ENCODE results near the gene ITGA7.

ITGA7 gene

DNA sequence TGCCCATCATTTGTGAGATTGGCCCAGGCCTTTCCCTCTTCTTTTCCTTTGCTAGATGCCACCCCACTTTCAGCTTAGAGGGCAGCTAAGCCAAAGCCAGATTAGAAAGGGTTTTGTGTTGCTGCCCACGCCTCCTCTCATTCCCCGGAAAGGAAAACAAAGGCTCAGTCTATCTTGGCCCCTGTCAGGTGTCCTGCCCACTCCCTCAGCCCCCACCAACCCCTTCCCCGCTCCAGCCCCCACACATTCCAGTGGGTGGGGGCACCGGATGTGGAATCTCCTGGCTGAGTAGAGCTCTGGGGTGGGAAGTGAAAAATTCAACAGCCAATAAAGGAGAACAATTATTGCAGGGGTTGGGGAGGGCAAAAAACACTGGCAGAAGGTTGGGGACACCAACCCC, 10.3 kb upstream of the ITGA7 start:
- DNase-seq (ENCODE audit: low spot score) = no peak

DNA sequence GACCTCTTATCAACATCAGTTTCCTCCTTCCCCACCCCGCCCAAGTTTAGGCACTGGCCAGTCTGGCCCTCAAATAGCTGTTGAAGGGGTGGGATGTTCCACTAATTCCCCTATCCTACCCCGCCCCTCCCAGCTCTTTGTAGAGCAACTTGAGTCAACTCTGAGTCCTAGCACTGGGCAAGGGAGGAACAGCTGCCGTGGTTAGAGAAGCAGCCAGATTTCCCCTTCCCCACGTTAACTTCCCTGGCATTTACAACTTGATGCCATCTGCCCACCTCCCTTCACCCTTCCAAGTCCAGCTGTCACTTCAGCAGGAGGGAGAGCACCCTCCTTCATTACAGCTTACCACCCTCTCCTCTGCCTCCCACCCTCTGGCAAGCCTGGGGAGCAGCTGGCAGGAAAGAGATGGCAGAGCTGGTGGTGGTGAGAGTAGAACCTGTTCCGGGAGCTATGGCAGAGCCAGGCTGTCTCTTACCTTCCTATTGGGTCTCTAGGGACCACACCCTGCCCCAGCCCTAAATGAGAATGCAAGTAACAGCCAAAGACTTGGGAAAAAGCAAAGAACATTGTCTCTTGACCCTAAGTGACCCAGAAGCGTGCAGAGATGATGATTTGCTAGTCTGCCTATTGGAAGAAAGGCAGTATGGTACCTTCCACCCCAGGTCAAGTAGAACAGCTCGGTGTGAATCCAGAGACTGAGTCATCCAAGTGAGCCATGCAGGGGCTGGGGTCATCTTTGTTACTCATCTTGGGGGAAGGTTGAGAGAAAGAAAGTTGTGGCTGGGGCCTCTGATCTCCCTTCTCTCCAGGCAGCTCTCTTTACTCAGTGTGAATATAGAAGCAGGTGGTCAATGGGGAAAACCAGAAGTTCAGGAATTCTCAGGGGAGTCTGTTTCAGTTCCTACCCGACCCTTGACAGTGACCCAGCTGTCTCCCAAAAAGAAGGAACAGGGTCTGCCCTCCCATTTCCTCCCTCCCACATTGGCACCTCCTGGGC, 9.6 kb upstream of the ITGA7 start:
- DNase-seq (ENCODE audit: low spot score) = no peak

DNA sequence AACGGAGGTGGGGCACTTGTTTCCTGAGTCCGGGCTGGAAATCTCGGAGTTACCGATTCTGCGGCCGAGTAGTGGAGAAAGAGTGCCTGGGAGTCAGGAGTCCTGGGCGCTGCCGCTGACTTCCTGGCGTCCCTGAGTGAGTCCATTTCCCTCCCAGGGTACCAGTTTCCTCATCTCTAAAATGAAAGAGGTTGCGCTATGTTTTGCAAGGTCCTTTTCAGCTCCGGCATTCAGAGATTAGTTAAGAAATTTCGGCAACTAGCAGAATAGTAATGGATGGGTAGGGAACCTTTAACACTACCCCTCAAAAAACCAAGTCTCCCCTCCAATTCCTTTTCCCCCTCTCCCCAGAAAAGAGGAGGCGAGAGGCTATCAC, 8.9 kb upstream of the ITGA7 start:
- no peak for DNase-seq (ENCODE audit: low spot score)

DNA sequence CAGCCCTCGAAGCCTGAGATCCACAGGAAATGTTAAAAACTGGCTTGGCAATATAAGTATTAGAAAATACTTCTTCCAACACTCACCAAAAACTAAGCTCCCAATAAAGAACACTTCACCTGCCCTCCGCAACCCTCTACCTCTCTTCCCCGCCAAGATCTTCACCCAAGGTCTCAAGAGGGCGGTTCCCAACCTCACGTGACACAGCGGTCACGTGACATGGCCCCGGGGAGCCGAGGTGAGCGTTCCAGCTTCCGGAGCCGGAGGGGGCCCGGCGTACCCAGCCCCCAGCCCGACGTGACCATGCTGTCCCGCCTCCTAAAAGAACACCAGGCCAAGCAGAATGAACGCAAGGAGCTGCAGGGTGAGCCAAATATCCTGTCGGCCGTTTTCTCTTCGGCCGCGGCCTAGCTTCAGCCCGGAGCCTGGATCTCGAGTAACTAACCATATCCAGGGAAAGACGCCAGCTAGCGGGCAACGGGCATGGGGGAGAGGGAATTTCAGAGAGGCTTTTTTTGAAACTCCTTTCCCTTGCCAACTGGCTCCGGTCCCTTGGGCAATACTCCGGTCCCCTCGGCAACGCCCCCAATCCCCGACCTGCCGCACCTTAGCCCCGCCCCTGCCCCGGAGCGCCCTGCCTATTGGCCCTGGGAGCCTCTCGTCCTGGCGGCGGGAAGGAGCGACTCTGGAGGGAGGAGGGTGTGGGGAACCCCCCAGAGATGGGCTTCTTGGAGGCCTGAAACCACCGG, 8.3 kb upstream of the ITGA7 start, which contains the start of gene BLOC1S1:
Gene BLOC1S1 (plus strand): TSS at position 214 of the 749 bp plus-strand sequence. CDS start 6 bp downstream, at position 220.
- DNase-seq (ENCODE audit: low spot score) = peak; percentile 91

DNA sequence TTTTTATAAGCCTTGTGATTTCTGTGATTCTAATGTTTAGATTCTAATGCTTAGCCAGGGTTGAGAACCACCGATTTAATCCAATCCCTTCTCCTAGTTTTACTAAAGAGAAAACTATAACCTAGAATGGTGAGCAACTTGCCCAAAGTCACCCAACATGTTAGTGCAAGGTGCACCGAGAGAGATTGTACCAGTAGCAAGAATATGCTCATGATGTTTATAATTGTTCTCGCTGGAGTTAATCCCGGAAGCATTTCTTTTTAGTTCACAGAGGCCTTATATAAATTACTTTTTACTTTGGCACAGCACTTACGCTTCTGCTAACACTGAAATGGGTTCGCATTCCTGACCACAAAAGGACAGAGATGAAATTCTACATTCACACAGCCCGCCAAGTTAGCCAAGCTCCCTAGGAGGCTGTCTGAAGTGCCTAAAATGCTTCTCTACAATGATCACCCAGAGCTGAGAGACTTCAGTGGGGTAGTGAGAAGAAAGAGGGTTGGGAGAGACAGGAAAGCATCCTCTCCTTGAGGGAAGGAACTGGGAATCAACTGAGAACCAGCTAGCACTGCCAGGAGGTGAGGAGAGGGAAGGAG, 7.6 kb upstream of the ITGA7 start:
- DNase-seq (ENCODE audit: low spot score) = no peak

DNA sequence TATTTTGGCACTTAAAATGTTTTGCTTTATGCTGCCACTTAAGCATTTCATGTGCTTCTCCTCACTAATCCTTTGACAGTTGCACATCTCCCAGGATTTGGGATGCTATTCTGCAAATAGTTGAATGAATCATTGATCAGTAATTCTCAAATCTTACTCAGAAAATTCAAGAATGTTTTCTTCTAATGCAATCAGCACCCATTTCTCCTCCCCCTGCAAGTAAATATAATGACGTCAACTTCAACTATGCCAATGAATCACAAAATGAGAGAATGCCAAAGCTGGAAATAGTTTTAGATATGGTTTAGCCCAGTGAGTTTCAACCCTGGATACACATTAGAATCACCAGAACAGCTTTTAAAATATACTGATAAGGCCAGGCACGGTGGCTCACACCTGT, 6.0 kb upstream of the ITGA7 start:
- DNase-seq (ENCODE audit: low spot score) = peak; percentile 89

DNA sequence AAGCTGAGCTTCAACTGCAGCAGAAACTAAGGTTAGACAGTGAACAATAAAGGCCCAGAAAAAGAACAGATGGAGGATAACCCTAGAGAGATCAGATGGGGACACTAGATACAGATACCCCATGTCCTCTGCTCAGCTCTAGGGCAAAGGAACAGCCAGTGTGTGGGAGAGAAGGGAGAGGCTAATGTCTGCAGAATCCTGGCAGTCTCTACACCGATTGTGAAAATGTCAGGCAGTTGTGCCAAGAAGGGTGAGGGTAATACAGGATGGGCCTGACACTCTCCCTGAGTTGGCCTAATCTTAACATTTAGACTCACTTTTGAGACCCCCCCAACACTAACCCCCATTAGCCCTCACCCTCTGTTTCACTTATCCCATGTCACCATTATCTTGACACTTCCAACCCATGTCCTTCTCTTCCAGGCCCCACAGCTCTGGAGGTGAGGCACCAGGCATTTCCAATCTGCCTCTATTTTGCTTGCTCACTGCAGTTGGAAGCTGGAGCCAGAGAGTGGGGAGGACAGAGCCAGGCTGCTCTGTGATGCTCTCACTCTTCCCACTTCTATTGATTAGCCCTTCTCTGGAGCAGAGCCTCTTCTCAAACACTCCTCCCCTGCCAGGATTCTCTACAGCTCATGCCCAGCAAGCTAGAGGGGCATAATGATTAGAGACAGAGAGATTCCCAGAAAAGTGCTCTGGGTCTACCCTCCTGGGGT, 5.2 kb upstream of the ITGA7 start:
- no peak for DNase-seq (ENCODE audit: low spot score)

DNA sequence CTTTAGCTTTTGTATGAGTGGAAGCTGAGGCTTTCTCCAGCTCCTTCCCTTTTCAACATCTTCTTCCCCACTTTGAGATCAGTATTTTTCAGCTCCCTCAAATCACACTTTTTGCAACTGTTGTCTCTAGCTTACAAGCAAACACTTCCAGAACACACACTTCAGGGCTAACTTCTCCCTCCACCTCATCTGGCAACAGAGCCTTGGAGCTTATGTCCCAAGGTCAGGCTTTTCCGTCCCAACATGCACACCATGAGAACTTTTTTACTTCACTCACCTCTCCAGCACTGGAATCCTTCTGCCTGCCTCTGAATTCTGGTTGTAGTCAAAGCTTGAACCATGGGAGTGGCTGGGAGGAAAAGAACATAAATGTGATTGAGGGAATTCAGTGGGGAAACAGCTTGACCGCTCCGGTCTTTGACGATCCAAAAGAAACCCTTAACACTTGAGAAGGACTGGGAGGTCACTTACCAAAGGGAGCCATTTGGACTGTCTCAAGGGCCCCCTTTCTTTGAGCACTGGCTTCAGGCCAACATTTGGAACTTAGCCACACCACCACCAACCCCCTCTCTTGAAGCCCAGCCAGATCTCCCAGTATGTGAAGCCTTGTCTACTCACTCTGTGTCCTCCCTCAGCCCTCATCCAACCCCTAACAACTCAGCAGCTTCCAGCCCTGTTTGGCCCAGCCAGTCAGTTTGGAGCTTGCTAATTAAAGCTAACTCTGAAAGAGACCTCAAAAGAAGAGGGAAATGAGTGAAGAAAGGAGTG, 4.3 kb upstream of the ITGA7 start:
- DNase-seq (ENCODE audit: low spot score) = no peak

DNA sequence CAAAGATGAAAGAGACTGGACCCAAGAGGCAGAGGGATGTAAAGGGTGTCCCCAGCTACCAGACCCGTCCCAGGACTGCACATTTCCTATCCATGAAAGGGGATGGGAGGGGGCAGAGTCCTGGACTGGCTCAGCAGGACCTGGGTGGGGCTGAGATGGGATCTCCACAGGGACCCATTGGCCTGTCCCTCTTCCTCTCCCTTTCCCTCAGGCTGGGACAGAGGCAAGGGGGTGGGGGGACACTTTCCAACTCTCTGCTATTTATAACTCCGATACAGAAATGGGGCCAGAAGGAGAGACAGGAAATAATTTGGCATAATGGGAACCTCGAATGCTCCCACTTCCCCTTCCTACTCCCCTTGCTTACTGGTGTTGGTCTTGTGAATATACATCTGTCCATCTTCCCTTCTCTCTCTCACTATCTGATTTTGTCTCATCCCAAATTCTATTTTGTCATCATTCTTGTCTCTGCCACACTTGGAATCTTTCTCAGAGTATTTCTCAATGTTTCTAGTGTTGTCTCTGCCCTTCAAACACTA, 1.1 kb upstream of the ITGA7 start:
- DNase-seq (ENCODE audit: low spot score) = no peak

DNA sequence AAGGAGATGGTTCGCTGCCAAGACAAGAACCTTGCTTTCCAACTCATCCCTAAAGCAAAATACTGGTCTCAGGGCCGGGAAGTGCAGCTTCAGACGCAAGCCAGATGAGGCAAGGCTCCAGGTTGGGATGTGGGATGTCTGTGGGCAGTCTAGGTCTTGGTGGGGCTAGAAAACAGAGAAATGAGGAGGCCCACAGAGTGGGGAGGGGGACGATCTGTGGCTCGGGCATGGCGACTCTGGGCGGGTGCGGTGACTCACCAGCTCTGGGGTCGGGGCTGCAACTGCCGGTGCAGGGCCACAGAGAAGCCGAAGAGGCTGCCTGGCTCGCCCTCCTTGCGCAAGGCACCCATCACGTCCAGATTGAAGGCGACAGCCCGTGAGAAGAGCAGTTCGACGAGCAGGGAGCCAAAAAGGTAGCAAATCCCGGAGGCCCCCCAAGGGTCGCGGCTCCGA, 459 bp downstream of the ITGA7 start:
- DNase-seq (ENCODE audit: low spot score) = no peak

DNA sequence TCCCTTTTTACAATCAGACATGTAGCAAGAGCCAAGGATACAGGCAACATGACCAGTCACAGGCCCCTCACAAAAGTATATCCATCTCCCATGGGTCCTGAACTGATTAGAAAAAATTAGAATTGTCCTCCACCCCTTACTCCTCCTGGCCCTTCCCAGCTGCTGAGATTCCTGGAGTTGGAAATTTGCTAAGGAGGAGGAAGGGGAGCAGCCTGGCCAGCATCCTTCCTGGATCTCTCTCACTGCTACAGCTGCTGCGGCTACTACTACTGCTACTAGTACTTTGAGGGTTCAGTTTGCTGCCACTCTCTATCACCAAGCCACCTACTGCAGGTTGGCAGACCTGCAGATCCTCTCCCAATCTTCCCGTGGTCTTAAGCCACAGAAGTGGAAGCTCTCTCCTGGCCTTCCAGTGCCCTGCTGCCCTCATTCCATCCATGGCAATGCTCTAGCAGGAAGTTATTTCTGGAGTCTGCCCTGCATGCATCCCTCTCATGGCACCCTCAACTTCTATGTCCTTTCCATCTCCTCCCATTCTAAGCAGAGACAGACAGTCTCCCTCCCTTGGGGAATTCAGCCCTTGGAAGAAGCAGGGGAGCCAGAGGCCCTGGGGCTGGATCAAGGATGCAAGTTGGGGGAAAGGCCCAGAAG, 1.0 kb downstream of the ITGA7 start:
- no peak for DNase-seq (ENCODE audit: low spot score)

DNA sequence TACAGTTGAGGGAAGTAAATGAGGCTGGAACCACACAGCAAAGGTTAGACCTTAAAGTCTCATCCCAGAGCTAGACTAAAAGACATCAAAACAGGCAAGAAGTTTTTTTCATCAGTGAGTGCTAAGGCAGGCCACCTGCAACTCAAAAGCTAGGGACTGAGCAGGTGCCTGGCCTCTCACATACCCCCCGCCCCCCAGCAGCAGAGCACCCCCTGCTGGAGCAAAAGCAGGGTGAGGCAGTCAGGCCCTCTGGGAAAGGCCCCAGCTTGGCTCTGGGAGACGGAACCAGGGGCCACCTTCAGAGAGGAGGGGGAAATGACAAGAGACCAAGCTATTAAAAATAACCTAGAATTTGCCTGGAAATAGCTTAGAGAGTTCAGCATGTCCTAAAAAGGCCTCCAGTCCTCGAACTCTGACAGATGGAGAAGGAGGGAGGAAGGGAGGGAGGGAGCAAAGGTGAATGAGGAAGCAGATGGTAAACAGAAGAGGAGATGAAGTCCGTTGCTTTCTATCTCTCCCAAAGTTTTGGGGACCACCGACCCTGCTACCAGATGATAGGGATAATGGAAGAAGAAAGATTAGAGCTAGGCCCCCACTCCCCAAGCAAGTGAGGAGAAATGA, 1.8 kb downstream of the ITGA7 start:
- DNase-seq (ENCODE audit: low spot score) = no peak

DNA sequence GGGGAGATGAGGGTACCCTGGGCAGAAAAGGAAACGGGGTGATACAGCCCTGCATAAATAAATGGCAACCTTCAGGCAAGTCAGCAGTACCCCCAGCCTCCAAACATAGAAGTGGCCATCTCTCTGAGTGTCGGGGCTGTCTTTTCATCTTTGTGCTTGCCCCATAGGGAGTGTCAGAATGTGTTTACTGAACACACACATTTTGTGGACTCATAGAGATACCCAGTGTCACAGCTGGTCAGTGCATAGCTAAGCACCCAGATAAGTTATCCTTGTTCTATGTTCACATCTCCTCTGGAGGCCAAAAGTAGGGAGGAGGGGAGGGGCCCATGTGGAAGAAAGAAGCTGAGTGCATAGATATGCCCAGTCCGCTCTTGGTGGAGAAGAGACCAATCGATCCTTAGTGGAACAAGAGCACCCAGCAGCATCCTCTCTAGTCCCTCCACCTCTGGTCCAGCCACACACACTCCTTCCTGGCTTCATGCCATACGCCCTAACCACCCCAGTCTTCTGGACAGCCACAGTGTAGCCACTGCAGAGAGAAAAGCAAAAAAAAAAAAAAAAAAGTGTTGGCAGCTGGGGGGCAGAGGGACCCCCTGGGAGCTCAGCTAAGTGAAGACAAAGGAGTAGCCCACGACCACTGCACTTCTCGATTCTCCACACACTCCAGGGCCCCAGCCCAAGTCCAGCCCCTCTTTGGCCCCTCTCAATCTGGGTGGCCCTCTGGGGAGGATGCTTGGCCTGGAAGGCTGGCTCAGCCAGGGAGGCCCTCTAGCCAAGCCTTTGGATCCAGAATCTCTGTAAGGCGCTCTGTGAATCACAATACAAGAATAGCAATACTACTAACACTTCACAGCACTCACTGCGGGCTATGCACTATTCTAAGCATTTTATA, 2.6 kb downstream of the ITGA7 start:
- no peak for DNase-seq (ENCODE audit: low spot score)

DNA sequence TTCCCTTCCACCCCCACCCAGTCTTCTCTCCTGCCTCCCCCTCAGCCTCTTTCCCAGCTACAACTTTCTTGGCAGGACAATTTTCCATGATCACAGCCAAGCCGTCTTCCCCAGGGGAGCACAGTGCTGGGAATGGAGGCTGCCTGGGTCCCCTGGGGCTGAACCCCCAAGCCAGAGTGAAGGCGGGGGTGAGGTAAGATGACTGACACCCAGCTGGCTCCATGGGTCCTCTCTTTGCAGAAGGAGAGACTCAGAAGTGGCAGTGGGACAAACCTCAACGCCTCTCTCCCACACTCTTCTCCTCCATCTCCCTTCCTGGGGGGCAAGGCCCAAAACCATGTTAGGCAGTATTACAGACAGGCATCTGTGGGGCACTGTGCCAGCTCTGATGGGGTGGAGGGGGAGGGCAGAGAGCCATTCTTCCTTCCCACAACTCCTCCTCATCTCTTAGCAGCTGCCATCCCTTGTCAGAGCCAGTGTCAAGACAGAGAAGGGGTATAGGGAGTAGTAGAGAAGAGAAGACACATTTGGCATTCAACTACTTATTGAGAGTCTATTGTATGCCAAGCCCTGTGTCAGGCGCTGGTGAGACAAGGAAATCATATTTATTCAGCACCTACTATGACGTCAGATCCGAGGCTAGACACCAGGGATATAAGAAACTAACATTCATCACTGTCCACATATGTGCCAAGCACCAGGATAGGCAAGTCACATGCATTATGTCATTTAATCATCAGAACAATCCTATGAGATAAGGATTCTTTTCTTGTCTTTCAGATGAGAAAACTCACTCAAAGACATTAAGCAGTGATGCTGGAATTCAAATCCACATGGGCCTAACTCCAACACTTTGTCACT, 3.6 kb downstream of the ITGA7 start:
- no peak for DNase-seq (ENCODE audit: low spot score)

DNA sequence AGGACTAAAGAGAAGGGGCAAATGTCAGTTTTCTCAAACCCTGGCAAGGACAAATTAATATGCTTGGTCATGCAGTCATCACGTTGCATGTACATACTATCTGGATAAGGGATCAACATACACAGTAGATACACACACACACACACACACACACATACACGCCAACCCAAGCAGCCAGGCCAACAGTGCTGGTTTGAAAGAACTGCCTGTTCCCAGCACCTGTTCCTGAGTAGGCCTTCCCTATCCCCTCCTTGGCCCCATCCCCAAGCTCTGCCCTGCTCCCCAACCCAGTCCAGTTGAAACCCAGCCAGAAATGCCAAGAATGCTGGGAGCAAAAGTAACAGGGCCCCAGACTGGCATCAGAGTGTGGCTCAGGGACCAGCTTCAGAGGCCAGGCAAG, 4.4 kb downstream of the ITGA7 start:
- no peak for DNase-seq (ENCODE audit: low spot score)

DNA sequence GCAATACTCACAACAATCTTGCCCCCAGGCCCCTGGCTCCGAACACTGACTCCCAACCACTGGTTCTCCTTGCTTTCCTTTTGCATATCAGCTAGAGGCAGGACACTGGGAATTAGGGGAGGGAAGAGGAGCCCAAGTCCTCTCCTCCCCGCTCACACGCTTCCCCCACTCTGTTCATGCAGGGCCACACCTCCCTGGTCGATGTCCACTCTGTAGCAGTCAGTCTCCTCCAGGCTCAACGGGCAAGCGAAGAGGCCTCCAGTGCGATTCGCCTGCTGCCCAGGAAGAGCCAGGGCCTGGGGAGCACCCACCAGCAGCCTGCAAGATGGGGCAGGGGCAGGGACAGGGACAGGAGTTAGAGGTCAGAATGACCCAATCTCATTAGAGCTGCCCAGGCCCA, 4.8 kb downstream of the ITGA7 start:
- no peak for DNase-seq (ENCODE audit: low spot score)

DNA sequence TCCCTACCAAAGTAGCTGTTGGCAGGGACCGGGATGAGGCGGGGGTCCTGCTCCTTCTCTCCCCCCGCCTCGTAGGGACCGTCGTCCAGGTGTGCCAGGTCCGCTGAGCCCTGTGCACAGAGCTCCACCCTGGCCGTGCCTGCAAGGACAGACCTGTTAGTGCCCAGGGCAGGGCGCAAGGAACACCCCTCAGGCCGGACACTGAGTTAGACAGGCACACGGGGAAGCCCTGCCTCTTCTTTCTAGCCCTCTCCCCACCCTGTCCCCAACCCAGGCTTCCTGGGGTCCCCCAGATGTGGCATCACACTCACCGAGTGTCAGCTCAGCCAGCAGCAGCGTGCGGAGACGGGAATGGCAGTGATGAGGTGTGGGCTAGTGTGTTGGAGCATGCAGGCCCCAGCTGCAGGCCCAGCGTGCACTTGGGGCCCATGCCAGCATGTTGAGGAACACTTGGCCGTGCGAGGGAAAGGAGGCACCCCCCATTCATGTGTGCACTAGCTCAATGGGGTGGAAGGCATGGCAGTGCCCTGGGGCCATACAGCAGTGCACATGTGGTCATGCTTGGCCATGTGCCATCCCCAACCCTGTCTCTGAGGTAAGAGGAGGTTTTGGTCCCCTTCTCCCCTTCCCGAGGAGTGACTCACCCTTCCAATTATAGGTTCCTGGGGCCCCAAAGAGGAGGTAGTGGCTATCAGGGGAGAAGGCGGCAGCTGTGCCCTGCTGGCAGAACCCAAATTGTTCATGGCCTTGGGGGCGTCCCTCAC, 7.3 kb downstream of the ITGA7 start:
- peak; percentile 22 for DNase-seq (ENCODE audit: low spot score)

Measured in AG08395 (cell line).